HepG2 (cell line): ENCODE results near the gene ARL15. TPM values are rescaled to one million over a fixed set of nuclear protein-coding genes. Genes with fewer than 3 reads are reported as not detected.

Experiments used
- ATAC-seq: fragments of 200-7000 bp; cut with Tn5 transposase; 3 replicates; pipeline ENCODE4 v1.9.1; 2020; ENCODE audit warnings: mild to moderate bottlenecking, moderate library complexity
- BruUV-seq: library from RNA; stranded (reverse); fragments of 400-500 nt; replicated peaks from 2 replicates; lab custom pipeline; 2021; lab: Mats Ljungman, UMichigan
- CTCF ChIA-PET: fragments of 300-600 bp; formaldehyde crosslinking; extraction: SDS; loops from one replicate; lab custom pipeline; 2021; ENCODE audit warnings: low total read pairs, inconsistent platforms, low intra/inter-chr PET ratio; lab: Yijun Ruan, JAX
- POLR2A ChIA-PET: fragments of 350-600 bp; sonication (Branson Sonifier 250); formaldehyde crosslinking; loops from one replicate; lab custom pipeline; 2020; ENCODE audit warnings: antibody characterized with exemption, inconsistent platforms; lab: Yijun Ruan, JAX
- DNase-seq: peaks from one replicate; pipeline ENCODE4 v3.0.0-alpha.2; 2015; ENCODE audit warnings: low spot score
- FAIRE-seq: peaks from 3 replicates; lab custom pipeline; 2011; peaks lifted over from hg19 to GRCh38; lab: Jason Lieb, UNC
- H2AFZ ChIP-seq: one replicate; pipeline ENCODE4 v1.6.1; 2011; ENCODE audit warnings: low read length, inconsistent platforms
- H3K27ac ChIP-seq: fragments of 300-600 bp; 3 replicates; pipeline ENCODE4 v1.8.0; 2011; ENCODE audit warnings: mixed run types, mild to moderate bottlenecking, mixed read lengths, low read length, inconsistent platforms; ENCODE audit not compliant: insufficient read depth; ENCODE audit errors: extremely low read length
- H3K27me3 ChIP-seq, 2 experiments: fragments of 200-600 bp in 1 of 2; 2 replicates in 1 of 2; 3 replicates in 1 of 2; pipeline versions ENCODE4 v1.6.0 to v1.8.0; 2011; ENCODE audit warnings: low read length in 2 of 2, mild to moderate bottlenecking in 2 of 2, moderate library complexity in 2 of 2, inconsistent platforms in 1 of 2; ENCODE audit not compliant: insufficient read depth in 2 of 2, control insufficient read depth in 1 of 2
- H3K36me3 ChIP-seq, 2 experiments: fragments of 200-600 bp in 1 of 2; replicated peaks in 1 of 2; 2 replicates in 1 of 2; 3 replicates in 1 of 2; pipeline versions ENCODE4 v1.5.1 to v1.8.0; 2011; ENCODE audit warnings: low read length in 2 of 2, inconsistent platforms in 1 of 2; ENCODE audit not compliant: insufficient read depth in 2 of 2, control insufficient read depth in 1 of 2
- H3K4me1 ChIP-seq: 2 replicates; pipeline ENCODE4 v1.5.1; 2012; ENCODE audit warnings: low read length, inconsistent platforms; ENCODE audit not compliant: insufficient read depth
- H3K4me2 ChIP-seq: 2 replicates; pipeline ENCODE4 v1.6.0; 2011; ENCODE audit warnings: low read depth, low read length, inconsistent platforms
- H3K4me3 ChIP-seq, 3 experiments: fragments of 200-600 bp in 1 of 3; sonication (generic), shearing (Covaris generic) in 1 of 3; replicated peaks in 1 of 3; 2 replicates each; pipeline ENCODE4 v1.5.1; 2011 to 2016; ENCODE audit warnings: low read length in 3 of 3, inconsistent platforms in 2 of 3, low read depth in 2 of 3, mild to moderate bottlenecking in 2 of 3, control low read depth in 1 of 3, mixed read lengths in 1 of 3; ENCODE audit not compliant: insufficient read depth in 1 of 3
- H3K79me2 ChIP-seq: one replicate; pipeline ENCODE4 v1.6.1; 2011; ENCODE audit warnings: low read length, inconsistent platforms; ENCODE audit not compliant: insufficient read depth
- H3K9ac ChIP-seq: 2 replicates; pipeline ENCODE4 v1.6.0; 2011; ENCODE audit warnings: mild to moderate bottlenecking, low read depth, low read length, inconsistent platforms; ENCODE audit not compliant: insufficient read depth
- H3K9me3 ChIP-seq: 2 replicates; pipeline ENCODE4 v1.5.1; 2012; ENCODE audit warnings: mild to moderate bottlenecking, low read length
- H4K20me1 ChIP-seq: 2 replicates; pipeline ENCODE4 v1.6.0; 2011; ENCODE audit warnings: inconsistent platforms, mild to moderate bottlenecking, low read length, moderate library complexity; ENCODE audit not compliant: insufficient read depth
- ARNTL ChIP-seq: sonication (generic); formaldehyde crosslinking; IDR thresholded peaks from 2 replicates; pipeline ENCODE4 v1.4.0; 2020; ENCODE audit warnings: mild to moderate bottlenecking, missing genetic modification reagents
- CBX1 ChIP-seq: IDR thresholded peaks from one replicate; pipeline ENCODE4 v1.6.1; 2016; ENCODE audit warnings: antibody characterized with exemption, low read depth
- MTA1 ChIP-seq: sonication (generic); formaldehyde crosslinking; IDR thresholded peaks from 2 replicates; pipeline ENCODE4 v1.4.0; 2020; ENCODE audit warnings: missing genetic modification reagents, mild to moderate bottlenecking, borderline replicate concordance
- PAWR ChIP-seq: sonication (generic); formaldehyde crosslinking; IDR thresholded peaks from 2 replicates; pipeline ENCODE4 v1.4.0; 2020; ENCODE audit warnings: missing genetic modification reagents, mild to moderate bottlenecking, borderline replicate concordance
- PCBP1 ChIP-seq: fragments of 200-400 bp; formaldehyde crosslinking; IDR thresholded peaks from 2 replicates; pipeline ENCODE4 v1.6.1; 2017; ENCODE audit warnings: mild to moderate bottlenecking, low read depth, low read length, borderline replicate concordance
- ZNF232 ChIP-seq: sonication (generic); formaldehyde crosslinking; IDR thresholded peaks from 2 replicates; pipeline ENCODE4 v1.4.0; 2020; ENCODE audit warnings: missing genetic modification reagents, borderline replicate concordance
- ZNF282 ChIP-seq: fragments of 450-650 bp; IDR thresholded peaks from 2 replicates; pipeline ENCODE4 v1.6.1; 2018; ENCODE audit not compliant: partially characterized antibody
- ZNF674 ChIP-seq: sonication (generic); formaldehyde crosslinking; IDR thresholded peaks from 2 replicates; pipeline ENCODE4 v1.5.0; 2020; ENCODE audit warnings: low read depth, mild to moderate bottlenecking, missing genetic modification reagents
- WGBS: methylation state at CpG from one replicate; pipeline ENCODE4 v1.1.6; 2017; ENCODE audit warnings: low lambda C conversion rate; 5-methylcytosine and 5-hydroxymethylcytosine counted together
- in situ Hi-C: cut with HindIII; loops from 2 replicates; pipeline ENCODE4 v1.10.0; 2017; ENCODE audit warnings: low pct_unique_long_range_greater_than_20kb; ENCODE audit not compliant: extremely low pct_ligation_motif_present
- intact Hi-C: fragments of 100-400 bp; cut with micrococcal nuclease; formaldehyde crosslinking; loops from one replicate; pipeline ENCODE4 v1.10.0; 2022; ENCODE audit not compliant: unreplicated experiment
- polyA plus RNA-seq, 8 experiments: library from polyadenylated mRNA; depleted of rRNA in 3 of 8; stranded (reverse) in 7 of 8; unstranded in 1 of 8; fragments of >200 nt; fragmentation: Illumina TruSeq in 4 of 8; extraction: Trizol in 4 of 8; gene quantifications; 2 replicates each; pipeline versions ENCODE4 v1.2.1 to v1.2.3, GENCODE V29; 2011 to 2016; ENCODE audit warnings: low read depth in 4 of 8, missing spikeins in 1 of 8, mixed read lengths in 1 of 8; ENCODE audit not compliant: insufficient read depth in 1 of 8
- total RNA-seq, 5 experiments: library from RNA; depleted of rRNA; stranded (reverse); fragments of >200 nt; fragmentation: Illumina TruSeq; extraction: Trizol; gene quantifications; 2 replicates each; pipeline ENCODE4 v1.2.3, GENCODE V29; 2016; ENCODE audit warnings: low read depth in 1 of 5
- TF ChIP-seq, protein P1 (sequence below): sonication (generic); formaldehyde crosslinking; IDR thresholded peaks from 2 replicates; pipeline ENCODE4 v1.8.1; 2023; ENCODE audit warnings: missing genetic modification reagents, inconsistent platforms, borderline replicate concordance
- TF ChIP-seq, protein P2 (sequence below): sonication (generic); formaldehyde crosslinking; IDR thresholded peaks from 2 replicates; pipeline ENCODE4 v1.8.0; 2022; ENCODE audit warnings: missing genetic modification reagents, mild to moderate bottlenecking, inconsistent platforms, borderline replicate concordance
- TF ChIP-seq, protein P3 (sequence below): sonication (generic); formaldehyde crosslinking; IDR thresholded peaks from 2 replicates; pipeline ENCODE4 v1.4.0; 2020; ENCODE audit warnings: mild to moderate bottlenecking, missing genetic modification reagents

Gene ARL15
- total and polyA plus RNA-seq, 2 of the 13 experiments (the other 11 are each of a cell fraction or from before 2014, with no cell fraction given): 2.5 to 7.7 TPM

DNA sequence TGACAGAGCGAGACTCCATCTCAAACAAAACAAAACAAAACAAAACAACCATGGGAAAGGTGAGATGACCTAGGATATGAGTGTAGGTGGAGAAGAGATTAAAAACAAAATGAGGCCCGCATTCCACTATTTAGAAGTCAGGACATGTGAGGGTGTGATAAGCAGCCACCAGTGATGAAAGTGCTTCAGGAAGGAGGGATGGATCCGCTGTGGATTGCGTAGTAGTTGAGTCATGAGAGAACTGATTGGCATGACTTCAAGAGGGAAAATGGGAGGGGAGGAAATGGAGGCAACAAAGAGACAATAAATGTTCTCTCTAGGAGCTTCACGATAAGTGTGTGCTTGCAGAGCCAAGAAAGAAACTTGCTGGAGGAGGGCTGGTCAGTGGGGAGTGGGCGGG lies 367.6 kb downstream of the ARL15 start (continued):
- TF ChIP-seq, protein P1, sequence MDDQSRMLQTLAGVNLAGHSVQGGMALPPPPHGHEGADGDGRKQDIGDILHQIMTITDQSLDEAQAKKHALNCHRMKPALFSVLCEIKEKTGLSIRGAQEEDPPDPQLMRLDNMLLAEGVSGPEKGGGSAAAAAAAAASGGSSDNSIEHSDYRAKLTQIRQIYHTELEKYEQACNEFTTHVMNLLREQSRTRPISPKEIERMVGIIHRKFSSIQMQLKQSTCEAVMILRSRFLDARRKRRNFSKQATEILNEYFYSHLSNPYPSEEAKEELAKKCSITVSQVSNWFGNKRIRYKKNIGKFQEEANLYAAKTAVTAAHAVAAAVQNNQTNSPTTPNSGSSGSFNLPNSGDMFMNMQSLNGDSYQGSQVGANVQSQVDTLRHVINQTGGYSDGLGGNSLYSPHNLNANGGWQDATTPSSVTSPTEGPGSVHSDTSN (CRISPR knock-in tag): no peak
- TF ChIP-seq CBX1: no peak
- TF ChIP-seq ZNF232 (CRISPR knock-in tag): no peak
- TF ChIP-seq PCBP1: no peak
- no peak for TF ChIP-seq ZNF674 (CRISPR knock-in tag)

DNA sequence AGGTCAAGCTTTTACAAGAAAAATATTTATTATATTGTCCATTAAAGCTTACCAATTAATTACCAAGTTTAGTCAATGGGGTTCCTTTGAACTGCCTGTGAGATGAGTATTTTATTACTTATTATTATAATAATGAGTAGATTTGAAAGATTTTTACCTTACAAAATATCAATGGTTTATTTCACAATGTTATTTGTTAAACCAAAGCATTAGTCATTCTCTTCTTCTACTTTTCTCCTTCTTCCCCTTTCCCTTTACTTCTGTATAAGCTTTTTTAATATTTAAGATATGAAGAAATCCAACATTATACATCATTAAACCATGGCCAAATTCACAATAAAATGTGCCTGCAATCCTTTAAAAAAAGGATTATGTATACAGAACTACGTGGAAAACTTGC lies 369.5 kb downstream of the ARL15 start:
- TF ChIP-seq MTA1: no peak
- DNase-seq (no peak), ATAC-seq (no peak), FAIRE-seq (no peak)
- Histone ChIP-seq H2AFZ (no peak overlapping the region), H3K9me3 (no peaks in the 10 kb centered on the region), H4K20me1 (no peaks in the 10 kb centered on the region), H3K4me1 (peaks cover 11% of the 10 kb centered on the region), H3K9ac (no peak overlapping the region), H3K36me3 (no peaks in the 10 kb centered on the region), H3K4me3 (no peak overlapping the region), H3K27ac (no peak overlapping the region), H3K79me2 (no peaks in the 10 kb centered on the region), H3K27me3 (no peaks in the 10 kb centered on the region; a peak in 1 of 5 replicates), H3K4me2 (no peak overlapping the region)
- CTCF ChIA-PET: no interaction called here
- POLR2A ChIA-PET: no interaction called here
- no TSS peak for BruUV-seq
- WGBS: 16% methylated on average over 1 of the region's 1 CpG
- in situ Hi-C loops (no loop called here), intact Hi-C loops (no loop called here)

DNA sequence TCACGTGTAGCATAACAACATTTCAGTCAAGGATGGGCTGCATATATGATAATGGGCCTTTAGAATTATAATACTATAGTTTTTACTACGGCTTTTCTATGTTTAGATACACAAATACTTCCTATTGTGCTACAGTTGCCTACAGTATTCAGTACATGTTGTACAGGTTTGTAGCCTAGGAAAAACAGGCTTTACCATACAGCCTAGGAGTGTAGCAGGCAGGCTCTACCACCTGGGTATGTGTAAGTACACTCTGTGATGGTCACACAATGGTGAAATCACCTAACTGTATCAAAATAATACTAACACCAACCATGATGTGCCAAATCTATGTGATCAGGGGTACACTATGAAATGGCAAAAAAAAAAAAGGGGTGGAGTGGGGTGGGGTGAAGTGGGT lies 372.9 kb downstream of the ARL15 start:
- intact Hi-C loops: no loop called here
- no peak for DNase-seq
- H3K79me2 ChIP-seq: no peaks in the 10 kb centered on the region
- WGBS: 78% methylated on average over 2 of the region's 2 CpGs
- H3K4me3 ChIP-seq: no peak overlapping the region
- no peak for FAIRE-seq
- no peaks in the 10 kb centered on the region for H3K9me3 ChIP-seq
- ATAC-seq: no peak
- ChIA-PET CTCF (no interaction called here), POLR2A (no interaction called here)
- in situ Hi-C loops: no loop called here
- H2AFZ ChIP-seq: no peak overlapping the region
- H3K4me1 ChIP-seq: no peaks in the 10 kb centered on the region
- BruUV-seq: no TSS peak
- H3K4me2 ChIP-seq: no peak overlapping the region
- no peaks in the 10 kb centered on the region for H4K20me1 ChIP-seq
- no peak overlapping the region for H3K9ac ChIP-seq
- no peak overlapping the region for H3K27ac ChIP-seq
- no peaks in the 10 kb centered on the region for H3K36me3 ChIP-seq
- no peak for TF ChIP-seq ZNF282
- TF ChIP-seq, protein P2, sequence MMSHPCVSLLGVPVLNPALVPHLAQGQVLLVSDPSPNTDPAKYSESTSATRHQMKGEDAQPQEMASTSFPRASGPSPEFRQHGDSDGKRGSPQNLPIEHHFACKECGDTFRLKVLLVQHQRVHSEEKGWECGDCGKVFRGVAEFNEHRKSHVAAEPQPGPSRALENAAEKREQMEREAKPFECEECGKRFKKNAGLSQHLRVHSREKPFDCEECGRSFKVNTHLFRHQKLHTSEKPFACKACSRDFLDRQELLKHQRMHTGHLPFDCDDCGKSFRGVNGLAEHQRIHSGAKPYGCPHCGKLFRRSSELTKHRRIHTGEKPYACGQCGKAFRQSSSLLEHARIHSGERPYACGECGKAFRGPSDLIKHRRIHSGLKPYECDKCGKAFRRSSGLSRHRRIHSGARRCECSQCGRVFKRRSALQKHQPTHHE: no peak
- TF ChIP-seq, protein P3, sequence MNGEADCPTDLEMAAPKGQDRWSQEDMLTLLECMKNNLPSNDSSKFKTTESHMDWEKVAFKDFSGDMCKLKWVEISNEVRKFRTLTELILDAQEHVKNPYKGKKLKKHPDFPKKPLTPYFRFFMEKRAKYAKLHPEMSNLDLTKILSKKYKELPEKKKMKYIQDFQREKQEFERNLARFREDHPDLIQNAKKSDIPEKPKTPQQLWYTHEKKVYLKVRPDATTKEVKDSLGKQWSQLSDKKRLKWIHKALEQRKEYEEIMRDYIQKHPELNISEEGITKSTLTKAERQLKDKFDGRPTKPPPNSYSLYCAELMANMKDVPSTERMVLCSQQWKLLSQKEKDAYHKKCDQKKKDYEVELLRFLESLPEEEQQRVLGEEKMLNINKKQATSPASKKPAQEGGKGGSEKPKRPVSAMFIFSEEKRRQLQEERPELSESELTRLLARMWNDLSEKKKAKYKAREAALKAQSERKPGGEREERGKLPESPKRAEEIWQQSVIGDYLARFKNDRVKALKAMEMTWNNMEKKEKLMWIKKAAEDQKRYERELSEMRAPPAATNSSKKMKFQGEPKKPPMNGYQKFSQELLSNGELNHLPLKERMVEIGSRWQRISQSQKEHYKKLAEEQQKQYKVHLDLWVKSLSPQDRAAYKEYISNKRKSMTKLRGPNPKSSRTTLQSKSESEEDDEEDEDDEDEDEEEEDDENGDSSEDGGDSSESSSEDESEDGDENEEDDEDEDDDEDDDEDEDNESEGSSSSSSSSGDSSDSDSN (CRISPR knock-in tag): no peak
- no peak for TF ChIP-seq PAWR (CRISPR knock-in tag)
- no peak for TF ChIP-seq ARNTL (CRISPR knock-in tag)
- H3K27me3 ChIP-seq: no peaks in the 10 kb centered on the region; a peak in 1 of 5 replicates
